NOMO-1 (cell line): ENCODE data around the gene CFAP20DC.
"Not testable (repeated sequence)": the region's sequence is repeated elsewhere in the genome, so short reads cannot be mapped to it uniquely, and the experiment has no call there.

Source experiments
- DNase-seq, 2 experiments: peaks; one replicate each; lab custom pipeline; 2025; ENCODE audit not compliant: unreplicated experiment in 2 of 2; lab: John Stamatoyannopoulos, UW

Gene CFAP20DC

DNA sequence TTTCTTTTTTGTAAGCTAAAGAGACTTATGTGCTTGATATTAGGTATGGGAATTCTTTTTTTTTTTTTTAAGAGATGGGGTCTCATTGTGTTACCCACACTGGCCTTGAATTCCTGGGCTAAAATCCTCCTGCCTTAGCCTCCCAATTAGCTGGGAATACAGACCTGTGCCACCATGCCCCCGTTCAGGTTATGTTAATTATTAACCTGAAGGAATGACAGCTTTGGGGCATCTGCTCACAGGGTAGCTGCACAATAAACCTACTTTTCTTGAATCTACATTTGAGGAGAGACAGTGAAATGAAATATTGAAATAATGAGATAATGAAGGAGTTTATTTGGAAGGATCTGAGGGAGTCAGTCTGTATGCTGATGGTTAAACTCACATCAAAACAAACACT is 225.0 kb downstream of the CFAP20DC start:
- no peak for DNase-seq

DNA sequence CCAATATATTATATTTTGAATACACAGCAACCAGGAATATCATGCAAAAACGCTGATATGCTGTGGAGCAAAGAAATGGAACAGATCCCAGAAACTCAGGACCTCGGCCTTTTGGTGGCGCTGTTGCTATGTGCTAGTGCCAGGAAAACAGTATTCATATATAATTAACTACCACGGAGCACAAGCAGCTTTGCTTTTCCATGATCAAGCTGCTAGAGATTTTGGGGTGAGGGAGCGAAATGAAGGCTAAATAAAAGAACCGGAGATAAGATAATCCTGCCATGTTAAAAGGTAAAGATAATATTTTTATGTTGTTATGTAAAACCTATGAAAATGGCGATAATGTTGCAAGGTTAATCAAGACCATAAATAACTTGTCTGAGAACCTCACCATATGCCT is 225.5 kb downstream of the CFAP20DC start:
- no peak for DNase-seq

DNA sequence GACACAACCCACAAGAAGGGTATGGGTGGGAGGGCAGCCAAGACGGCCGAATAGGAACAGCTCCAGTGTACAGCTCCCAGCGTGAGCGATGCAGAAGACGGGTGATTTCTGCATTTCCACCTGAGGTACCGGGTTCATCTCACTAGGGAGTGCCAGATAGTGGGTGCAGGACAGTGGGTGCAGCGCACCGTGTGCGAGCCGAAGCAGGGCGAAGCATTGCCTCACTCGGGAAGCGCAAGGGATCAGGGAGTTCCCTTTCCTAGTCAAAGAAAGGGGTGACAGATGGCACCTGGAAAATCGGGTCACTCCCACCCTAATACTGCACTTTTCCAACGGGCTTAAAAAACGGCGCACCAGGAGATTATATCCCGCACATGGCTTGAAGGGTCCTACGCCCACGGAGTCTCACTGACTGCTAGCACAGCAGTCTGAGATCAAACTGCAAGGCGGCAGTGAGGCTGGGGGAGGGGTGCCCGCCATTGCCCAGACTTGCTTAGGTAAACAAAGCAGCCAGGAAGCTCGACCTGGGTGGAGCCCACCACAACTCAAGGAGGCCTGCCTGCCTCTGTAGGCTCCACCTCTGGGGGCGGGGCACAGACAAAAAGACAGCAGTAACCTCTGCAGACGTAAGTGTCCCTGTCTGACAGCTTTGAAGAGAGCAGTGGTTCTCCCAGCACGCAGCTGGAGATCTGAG is 243.1 kb downstream of the CFAP20DC start:
- not testable (repeated sequence) for DNase-seq

DNA sequence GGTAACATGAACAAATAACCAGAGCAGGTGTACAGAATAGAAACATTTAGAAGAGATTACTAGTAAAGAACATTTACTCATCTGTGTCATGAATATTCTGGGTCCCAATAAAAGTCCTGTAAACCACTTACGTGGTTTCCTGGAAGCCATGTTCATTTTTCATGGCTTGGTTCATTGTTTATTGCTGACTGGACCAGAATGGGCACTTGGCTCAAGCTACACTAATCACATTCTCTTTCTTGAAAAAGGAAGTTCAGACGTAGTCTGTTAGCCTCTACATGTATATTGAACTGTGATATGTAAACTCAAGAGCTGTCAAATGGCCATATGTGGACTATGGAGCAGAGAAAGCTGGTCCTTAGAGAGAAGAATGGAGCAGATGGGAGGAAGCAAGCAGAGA is 244.9 kb downstream of the CFAP20DC start:
- no peak for DNase-seq

DNA sequence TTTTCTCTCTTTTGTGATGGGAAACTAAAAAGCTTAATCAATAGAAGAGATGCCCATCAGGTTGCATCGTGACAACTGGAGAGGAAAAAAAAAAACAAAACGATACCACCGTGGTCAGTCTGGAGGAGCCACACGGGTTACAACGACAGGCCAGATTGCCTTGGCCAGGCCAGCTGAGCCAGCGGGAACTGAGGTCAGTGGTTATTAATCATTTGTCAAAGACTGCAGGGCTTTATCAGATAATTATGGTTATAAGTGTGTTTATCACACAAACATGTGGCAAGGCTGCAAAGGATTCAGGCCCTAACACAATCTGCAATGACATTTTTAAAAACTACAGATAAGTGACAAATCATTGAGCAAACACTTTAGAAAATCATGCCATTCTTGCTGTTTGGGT is 248.3 kb downstream of the CFAP20DC start:
- DNase-seq: no peak

DNA sequence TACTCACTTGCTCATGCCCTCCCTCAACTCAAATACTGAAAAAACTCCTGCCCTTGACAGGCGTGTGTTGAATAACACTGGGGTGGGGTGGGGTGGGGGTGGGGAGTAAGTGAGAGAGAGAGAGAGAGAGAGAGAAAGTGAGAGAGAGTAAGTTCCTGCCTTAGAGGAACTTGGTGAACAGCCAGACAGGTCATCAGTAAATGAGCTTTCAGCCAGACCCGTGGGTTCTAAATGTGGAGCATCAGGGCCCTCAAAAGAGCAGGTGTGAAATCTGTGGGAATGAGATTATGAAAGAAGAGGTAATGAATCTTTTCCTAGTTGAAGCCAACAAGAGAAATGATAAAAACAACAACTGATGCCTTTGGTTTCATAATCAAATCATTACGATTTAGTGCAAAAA is 248.9 kb downstream of the CFAP20DC start:
- no peak for DNase-seq

DNA sequence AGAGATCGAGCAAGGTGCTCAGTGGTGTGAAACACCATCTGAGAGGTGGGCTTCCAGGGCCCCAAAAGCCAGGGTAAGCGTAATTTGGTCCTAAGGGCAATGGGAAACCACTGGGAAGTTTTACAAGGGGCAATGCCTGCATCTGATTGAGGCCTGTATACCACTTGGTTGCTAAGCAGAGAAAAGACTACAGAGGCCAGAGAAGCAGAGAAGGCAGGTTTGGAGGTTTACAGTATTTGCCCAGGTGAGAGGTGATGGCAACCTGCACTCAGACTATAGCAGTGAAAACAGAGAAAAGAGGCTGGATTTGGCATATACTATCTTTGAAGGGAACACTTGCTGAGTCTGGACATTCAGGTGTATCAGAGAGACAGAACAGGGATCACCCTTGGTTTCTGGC is 249.8 kb downstream of the CFAP20DC start:
- no peak for DNase-seq

DNA sequence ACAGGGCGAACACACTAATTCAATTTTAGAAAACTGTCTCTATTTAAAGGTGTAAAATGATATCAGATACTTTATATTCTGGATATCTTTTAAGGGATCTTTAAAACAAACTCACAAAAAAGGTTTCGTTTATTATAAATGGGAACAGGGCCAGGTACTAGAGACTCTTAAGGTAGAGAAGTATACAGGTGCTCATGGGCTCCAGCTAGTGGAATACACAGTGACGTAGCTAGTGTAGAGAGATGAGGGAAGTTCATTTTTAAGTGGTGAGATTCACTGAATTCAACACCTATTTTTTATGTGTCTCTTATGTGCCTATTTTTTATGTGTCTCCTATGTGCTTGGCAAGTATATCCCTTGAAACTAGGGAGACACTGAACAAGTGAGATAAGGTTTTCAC is 250.6 kb downstream of the CFAP20DC start:
- DNase-seq: no peak

DNA sequence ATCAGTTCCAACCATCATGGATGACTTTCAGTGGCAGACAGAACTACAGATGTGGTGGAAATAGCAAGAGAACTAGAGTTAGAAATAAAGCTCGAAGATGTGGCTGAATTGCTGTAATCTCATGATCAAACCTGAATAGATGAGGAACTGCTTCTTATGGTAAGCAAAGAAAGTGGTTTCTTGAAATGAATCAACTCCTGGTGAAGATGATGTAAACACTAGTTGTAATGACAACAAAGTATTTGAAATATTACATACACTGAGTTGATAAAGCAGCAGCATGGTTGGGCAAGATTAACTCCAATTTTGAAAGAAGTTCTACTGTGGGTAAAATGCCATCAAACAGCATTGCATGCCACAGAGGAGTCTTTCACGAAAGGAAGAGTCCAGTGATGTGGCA is 251.5 kb downstream of the CFAP20DC start:
- DNase-seq: no peak

DNA sequence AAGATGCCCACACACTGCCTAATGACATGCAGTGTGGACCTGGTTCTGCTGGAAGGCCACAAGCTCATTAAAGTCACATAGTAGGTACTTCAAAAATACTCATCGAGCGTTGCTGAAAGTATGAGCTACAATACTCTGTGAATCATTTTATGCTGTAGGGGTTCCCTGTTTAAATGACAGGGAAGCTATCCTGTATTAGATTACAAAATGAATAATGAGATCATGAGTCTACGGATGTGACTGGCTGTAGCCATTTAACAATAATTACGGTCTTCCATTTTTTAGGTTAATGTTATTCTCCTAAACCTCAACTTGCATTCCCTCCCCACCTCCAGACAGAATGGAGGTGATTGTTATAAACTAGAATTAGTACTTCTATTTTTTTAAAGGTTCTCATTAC is 255.1 kb downstream of the CFAP20DC start:
- DNase-seq: no peak

DNA sequence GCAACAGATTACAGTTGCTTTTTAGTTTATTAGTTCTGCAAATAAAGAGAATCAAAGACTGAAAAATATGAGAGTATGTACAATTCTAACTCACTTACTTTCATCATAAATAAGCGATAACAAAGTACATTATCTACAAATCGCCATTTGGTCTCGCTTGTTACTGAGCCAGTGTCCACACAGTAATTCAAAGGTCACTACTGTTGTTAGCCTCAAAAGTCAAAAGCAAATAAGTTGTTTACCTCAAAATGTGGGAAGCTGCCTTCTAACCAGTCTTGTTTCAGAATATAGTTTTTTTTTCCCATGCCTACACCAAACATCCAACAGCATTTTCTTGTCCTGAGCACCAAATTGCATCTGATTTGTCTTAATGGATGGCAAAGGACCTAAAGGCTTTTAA is 255.9 kb downstream of the CFAP20DC start:
- DNase-seq: no peak

DNA sequence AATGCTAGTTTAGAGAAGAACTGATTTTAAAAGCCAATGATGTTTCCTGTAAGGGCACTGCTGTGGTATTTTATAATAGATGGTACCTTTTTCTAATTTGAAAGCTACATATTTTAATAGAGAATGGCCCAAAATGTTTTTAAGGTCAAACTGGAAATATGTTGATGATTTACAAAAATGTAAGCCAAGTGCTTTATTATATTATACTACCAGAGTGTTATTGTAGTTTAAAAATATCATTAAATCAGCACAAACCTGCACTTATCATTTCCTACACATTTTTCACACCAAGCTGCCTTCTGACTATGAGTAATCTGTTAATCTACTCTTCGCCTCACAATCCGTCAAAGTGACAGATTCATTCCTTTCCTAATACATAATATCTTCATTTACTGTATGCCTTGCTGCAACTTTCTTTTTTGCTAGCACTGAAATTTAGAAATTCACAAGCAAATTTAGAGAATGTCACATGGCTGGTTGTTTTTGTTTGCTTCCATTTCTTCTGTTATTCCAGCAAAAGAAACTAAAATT is 256.8 kb downstream of the CFAP20DC start:
- DNase-seq: no peak

DNA sequence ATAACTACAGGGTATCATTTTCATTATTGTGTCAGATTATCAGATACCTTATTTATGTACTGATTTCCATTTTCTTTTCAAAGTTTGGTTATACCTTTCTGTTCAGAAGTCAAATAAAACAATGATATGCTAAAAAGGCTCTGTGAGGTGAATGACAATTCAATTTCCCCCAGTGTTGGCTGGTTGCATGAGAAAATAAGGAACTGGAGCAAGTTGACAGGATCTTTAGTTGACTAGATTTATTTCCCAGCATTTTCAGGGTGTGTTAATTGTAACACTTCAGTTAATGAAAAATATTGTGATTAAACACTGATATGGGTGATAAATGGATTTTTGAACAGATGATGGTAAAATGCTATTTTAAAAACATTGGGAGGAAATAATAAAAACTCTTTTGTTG is 260.4 kb downstream of the CFAP20DC start:
- DNase-seq: no peak

DNA sequence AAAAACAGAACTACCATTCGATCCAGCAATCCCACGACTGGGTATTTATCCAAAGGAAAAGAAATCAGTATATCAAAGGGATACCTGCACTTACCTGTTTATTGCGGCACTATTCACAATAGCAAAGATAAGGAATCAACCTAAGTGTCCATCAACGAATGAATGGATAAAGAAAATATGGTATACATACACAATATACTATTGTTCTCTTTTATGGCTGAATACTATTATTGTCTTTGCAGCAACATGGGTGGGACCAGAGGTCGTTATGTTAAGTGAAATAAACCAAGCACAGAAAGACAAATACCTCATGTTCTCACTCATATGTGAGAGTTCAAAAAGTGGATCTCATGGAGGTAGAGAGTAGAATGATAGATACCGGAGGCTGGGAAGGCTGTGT is 264.9 kb downstream of the CFAP20DC start:
- DNase-seq: no peak

DNA sequence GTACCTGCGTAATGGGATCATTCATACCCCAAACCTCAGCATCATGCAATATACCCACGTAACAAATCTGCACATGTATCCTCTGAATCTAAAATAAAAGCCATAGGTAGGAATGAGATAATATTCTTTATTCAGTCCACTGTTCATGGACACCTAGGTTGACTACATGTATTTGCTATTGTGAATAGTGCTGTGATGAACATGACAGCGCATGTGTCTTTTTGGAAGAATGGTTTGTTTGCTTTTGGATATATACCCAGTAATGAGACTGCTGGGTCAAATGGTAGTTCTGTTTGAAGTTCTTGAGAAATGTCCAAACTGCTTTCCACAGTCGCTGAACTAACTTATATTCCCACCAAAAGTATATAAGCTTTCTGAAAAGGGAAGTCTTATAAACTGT is 265.4 kb downstream of the CFAP20DC start:
- DNase-seq: no peak

DNA sequence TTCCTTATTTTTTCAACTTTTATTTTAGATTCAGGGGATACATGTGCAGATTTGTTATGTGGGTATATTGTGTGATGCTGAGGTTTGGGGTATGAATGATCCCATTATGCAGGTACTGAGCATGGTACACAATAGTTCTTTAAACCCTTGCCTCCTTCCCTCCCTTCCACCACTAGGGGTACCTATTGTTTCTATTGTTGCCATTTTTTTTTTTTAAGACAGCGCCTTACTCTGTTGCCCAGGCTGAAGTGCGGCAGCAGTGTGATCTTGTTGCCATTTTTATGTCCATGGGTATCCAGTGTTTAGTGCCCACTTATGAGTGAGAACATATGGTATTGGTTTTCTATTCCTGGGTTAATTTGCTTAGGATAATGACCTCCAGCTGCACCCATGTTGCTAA is 266.0 kb downstream of the CFAP20DC start:
- DNase-seq: no peak

DNA sequence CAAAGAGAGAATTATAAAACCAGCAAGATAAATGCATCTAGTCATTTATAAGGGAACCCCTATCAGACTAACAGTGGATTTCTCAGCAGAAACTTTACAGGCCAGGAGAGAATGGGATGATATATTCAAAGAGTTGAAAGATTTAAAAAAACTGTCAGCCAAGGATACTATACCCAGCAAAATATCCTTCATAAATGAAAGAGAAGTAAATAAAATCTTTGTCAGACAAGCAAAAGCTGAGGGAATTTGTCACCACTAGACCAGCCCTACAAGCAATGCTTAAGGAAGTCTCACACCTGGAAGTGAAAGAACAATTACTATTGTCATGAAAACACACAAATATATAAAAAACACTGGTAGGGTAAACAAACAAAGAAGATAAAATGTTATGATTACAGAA is 269.9 kb downstream of the CFAP20DC start:
- no peak for DNase-seq

DNA sequence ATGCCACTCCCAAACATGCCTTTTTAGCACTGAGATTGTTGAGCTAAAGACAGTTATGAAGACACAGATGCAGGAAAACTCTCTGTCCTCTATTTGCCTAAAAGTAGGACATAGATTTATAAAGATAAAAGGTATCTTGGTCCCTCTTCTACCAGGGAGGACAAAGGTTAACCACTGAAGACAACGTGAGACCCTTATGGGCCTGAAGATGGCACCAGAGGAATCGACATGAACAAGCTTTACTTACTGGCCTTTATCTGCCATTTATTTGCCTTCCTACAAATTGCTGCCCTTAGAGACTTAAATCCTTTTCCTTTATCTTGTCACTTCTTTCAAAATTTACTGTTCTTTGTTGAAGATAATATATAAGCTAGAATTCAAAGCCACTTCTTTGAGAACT is 273.6 kb downstream of the CFAP20DC start:
- no peak for DNase-seq

DNA sequence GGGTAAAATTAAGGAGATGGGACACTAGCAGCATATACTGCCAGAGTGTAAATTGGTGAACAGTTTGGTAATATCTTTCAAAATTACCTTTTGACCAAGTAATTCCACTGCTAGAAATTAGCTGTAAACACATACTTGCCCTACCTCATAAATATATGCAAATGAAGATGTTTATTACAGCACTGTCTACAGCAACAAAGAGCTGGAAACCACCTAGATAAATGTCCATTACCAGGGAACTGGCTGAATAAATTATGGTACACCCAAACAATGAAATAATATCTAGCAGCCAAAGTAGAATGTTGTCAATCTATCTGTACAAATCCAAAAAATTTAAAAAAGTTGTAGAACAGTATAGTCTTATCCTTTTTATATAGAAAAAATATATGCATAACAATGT is 277.4 kb downstream of the CFAP20DC start:
- no peak for DNase-seq

DNA sequence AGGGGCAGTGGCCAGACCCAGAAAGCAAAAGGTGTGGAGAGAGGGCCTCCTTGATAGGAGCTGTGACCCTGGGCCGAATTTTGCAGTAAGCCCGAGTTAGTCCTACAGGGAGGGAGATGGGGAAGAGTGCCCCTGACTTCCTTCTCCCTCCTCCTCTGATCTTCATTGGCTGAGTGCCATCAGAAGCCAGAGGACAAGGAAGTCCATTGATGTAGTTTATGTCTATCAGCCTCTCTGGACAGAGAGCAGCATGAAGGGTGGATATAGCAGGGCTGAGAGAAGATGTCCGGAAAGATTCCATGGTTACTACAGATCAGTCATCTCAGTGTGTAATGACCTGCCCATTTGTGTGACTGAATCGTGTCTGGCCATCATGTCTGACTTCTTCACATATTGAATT is 280.8 kb downstream of the CFAP20DC start:
- DNase-seq: no peak

DNA sequence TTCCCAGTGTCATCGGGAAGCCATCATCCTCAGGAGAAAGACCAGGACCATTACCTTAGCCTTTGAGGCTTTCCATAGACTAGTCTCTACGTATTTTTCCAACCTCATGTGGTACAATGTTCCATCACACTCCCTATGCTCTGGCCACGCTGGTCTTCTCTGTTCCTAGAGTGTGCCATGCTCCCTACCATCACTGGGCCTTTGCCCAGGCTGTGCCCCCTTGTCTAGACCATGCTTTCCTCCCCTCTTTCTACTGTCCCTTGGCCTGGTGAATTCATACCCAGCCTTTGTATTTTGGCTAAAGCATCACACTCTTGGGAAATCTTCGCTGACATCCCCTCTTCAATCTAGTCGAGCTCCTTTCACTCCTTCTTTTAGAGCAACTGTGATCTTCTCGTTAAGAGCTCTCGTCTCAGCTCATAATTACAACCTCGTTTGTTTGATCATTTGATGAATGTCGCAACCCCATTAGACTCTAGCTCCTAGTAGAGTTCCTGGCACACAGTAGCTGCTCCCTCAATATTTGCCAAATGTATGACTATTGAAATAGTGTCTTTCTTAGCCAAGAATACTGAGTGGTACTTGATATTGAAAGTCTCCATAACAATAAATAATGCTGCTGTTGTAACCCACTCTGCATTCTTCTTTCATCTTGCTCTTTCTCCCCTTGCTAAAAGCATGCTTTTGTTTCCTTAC is 283.1 kb downstream of the CFAP20DC start:
- DNase-seq: no peak

DNA sequence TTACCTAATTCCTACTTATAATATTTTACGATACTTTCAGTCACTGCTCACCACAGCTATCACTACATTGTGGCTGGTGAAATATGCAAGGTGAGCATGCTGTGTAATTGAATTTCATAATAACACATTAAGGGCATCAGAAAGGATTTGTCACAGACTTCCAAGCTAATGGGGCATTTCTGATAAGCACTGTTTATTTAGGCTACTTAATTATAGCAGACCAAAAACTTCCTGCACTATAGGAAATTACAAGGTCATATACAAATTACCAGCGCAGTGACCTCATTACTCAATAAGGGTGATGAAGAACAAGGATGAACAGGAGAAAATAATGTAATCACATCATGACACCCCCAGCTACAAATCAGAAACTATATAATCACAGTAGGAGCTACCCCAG is 294.7 kb downstream of the CFAP20DC start:
- no peak for DNase-seq
